ENCODE data around the gene NCAPH2. TPM values are rescaled to one million over a fixed set of nuclear protein-coding genes. Genes with fewer than 3 reads are reported as not detected.

Gene NCAPH2
- total and polyA plus RNA-seq, 12 donors = 13.8 to 90.5 (median 32.6) TPM

GRCh38 chr22:50502096-50502495 lies 5.9 kb upstream of the NCAPH2 start:
- Histone ChIP-seq H3K4me3 (no peak overlapping the region), H3K27me3 (no peaks in the 10 kb centered on the region), H3K27ac (no peak overlapping the region), H3K9me3 (replicated peaks in 1 of 3) (no peaks in the 10 kb centered on the region), H3K4me1 (replicated peaks in 1 of 2) (peaks cover 8 to 18% of the 10 kb centered on the region in 2 donors), H3K36me3 (replicated peaks in 1 of 2) (peaks cover 0 to 32% of the 10 kb centered on the region in 2 donors)
- WGBS, 4 donors = 85 to 92% (median 91%) methylated on average over 5 to 6 of the region's 6 CpGs
- intact Hi-C loops (cut with DNase I) = no loop called here
- no peak for TF ChIP-seq CTCF (IDR thresholded peaks at IDR 0.05)
- no peak for TF ChIP-seq POLR2A (IDR thresholded peaks at IDR 0.05)
- DNase-seq = no peak

- Histone ChIP-seq H3K27me3 (no peaks in the 10 kb centered on the region), H3K4me1 (replicated peaks in 1 of 2) (peaks cover 8 to 18% of the 10 kb centered on the region in 2 donors), H3K36me3 (replicated peaks in 1 of 2) (peaks cover 0 to 32% of the 10 kb centered on the region in 2 donors), H3K27ac (no peak overlapping the region), H3K9me3 (replicated peaks in 1 of 3) (no peaks in the 10 kb centered on the region), H3K4me3 (no peak overlapping the region)
- intact Hi-C loops (cut with DNase I) = no loop called here
- TF ChIP-seq CTCF (IDR thresholded peaks at IDR 0.05) = no peak
- no peak for TF ChIP-seq POLR2A (IDR thresholded peaks at IDR 0.05)
- DNase-seq = no peak
- 65 to 92% (median 85%) methylated on average over 4 to 24 of the region's 24 CpGs for WGBS, 4 donors
These were observed 5.2 kb upstream of the NCAPH2 start for GRCh38 chr22:50502628-50503474.

GRCh38 chr22:50503475-50504145 lies 4.4 kb upstream of the NCAPH2 start:
- Histone ChIP-seq H3K36me3 (replicated peaks in 1 of 2) (peaks cover 0 to 32% of the 10 kb centered on the region in 2 donors), H3K4me1 (replicated peaks in 1 of 2) (peaks cover 8 to 19% of the 10 kb centered on the region in 2 donors), H3K9me3 (replicated peaks in 1 of 3) (no peaks in the 10 kb centered on the region), H3K4me3 (no peak overlapping the region), H3K27me3 (no peaks in the 10 kb centered on the region), H3K27ac (no peak overlapping the region)
- WGBS, 4 donors = 80 to 100% (median 92%) methylated on average over 1 to 25 of the region's 26 CpGs
- intact Hi-C loops (cut with DNase I) = no loop called here
- DNase-seq = no peak
- TF ChIP-seq CTCF (IDR thresholded peaks at IDR 0.05) (no peak), POLR2A (IDR thresholded peaks at IDR 0.05) (no peak)

GRCh38 chr22:50504369-50505211 lies 3.4 kb upstream of the NCAPH2 start:
- peaks cover 0 to 32% of the 10 kb centered on the region in 2 donors for H3K36me3 ChIP-seq (replicated peaks in 1 of 2)
- intact Hi-C loops (cut with DNase I) = no loop called here
- peak in 2 of 7 donors; percentile 24 to 31 for DNase-seq
- TF ChIP-seq CTCF (IDR thresholded peaks at IDR 0.05) (no peak), POLR2A (IDR thresholded peaks at IDR 0.05) (no peak)
- H3K27me3 ChIP-seq = no peaks in the 10 kb centered on the region
- no peak overlapping the region for H3K4me3 ChIP-seq
- no peaks in the 10 kb centered on the region for H3K9me3 ChIP-seq (replicated peaks in 1 of 3)
- WGBS, 4 donors = 94 to 100% (median 97%) methylated on average over 1 to 44 of the region's 44 CpGs
- H3K27ac ChIP-seq = no peak overlapping the region
- peaks cover 8 to 25% of the 10 kb centered on the region in 2 donors for H3K4me1 ChIP-seq (replicated peaks in 1 of 2)
